Measurements from ENCODE around the gene SAMD1. TPM values are rescaled to one million over a fixed set of nuclear protein-coding genes. Genes with fewer than 3 reads are reported as not detected.

SAMD1 gene
- total RNA-seq, 1 donor from 2014 or later = 41.7 TPM

GRCh38 chr19:14058182-14059092 is 32.1 kb downstream of the SAMD1 start:
- DNase-seq (ENCODE audit: low read depth) (no peak), FAIRE-seq (no peak)
- no peak overlapping the region for H3K27ac Mint-ChIP-seq (ENCODE audit: unreplicated experiment)
- H3K9me3 ChIP-seq (ENCODE audit: insufficient read depth, low read depth, low read length) = no peaks in the 10 kb centered on the region
- no peak overlapping the region for H3K4me3 ChIP-seq (ENCODE audit: insufficient read depth, low read depth, low read length)
- no peaks in the 10 kb centered on the region for H3K79me2 ChIP-seq (ENCODE audit: insufficient read depth, low read length)
- TF ChIP-seq CTCF (IDR thresholded peaks at IDR 0.05; ENCODE audit: insufficient read depth, low read depth, low read length) (no peak), EZH2 (IDR thresholded peaks at IDR 0.05; ENCODE audit: insufficient read depth, low read length) (no peak)
- peak overlapping the region; percentile 34 for H2AFZ ChIP-seq (ENCODE audit: low read depth, low read length)
- peaks cover 46% of the 10 kb centered on the region for H3K27me3 Mint-ChIP-seq (ENCODE audit: low read depth, unreplicated experiment)
- no peaks in the 10 kb centered on the region for H3K36me3 ChIP-seq (ENCODE audit: insufficient read depth, low read length)
- peak overlapping the region; percentile 31 for H3K9ac ChIP-seq (ENCODE audit: low read length)
- peaks cover 1% of the 10 kb centered on the region for H3K9me3 Mint-ChIP-seq (ENCODE audit: unreplicated experiment)
- H3K36me3 Mint-ChIP-seq (ENCODE audit: low read depth, unreplicated experiment) = no peaks in the 10 kb centered on the region
- peaks cover 18% of the 10 kb centered on the region for H3K27me3 ChIP-seq (ENCODE audit: insufficient read depth, low read length)
- H3K27ac ChIP-seq (ENCODE audit: low read depth, low read length) = no peak overlapping the region
- H3K4me2 ChIP-seq (ENCODE audit: low read length) = peak overlapping the region; percentile 80
- H3K4me1 ChIP-seq (ENCODE audit: insufficient read depth, low read length) = peaks cover 3% of the 10 kb centered on the region
- peak overlapping the region; percentile 14 for H3K4me3 Mint-ChIP-seq (ENCODE audit: unreplicated experiment)
- no peaks in the 10 kb centered on the region for H3K4me1 Mint-ChIP-seq (ENCODE audit: low read depth, unreplicated experiment)
- H4K20me1 ChIP-seq (ENCODE audit: insufficient read depth, low read length) = no peaks in the 10 kb centered on the region

GRCh38 chr19:14056741-14057356 is 33.7 kb downstream of the SAMD1 start:
- no peaks in the 10 kb centered on the region for H3K4me1 Mint-ChIP-seq (ENCODE audit: low read depth, unreplicated experiment)
- no peak overlapping the region for H3K27ac ChIP-seq (ENCODE audit: low read depth, low read length)
- H3K9me3 ChIP-seq (ENCODE audit: insufficient read depth, low read depth, low read length) = peaks cover 3% of the 10 kb centered on the region
- no peak overlapping the region for H3K27ac Mint-ChIP-seq (ENCODE audit: unreplicated experiment)
- H3K9me3 Mint-ChIP-seq (ENCODE audit: unreplicated experiment) = peaks cover 1% of the 10 kb centered on the region
- no peak for FAIRE-seq
- H3K4me1 ChIP-seq (ENCODE audit: insufficient read depth, low read length) = peaks cover 3% of the 10 kb centered on the region
- H3K9ac ChIP-seq (ENCODE audit: low read length) = no peak overlapping the region
- no peaks in the 10 kb centered on the region for H4K20me1 ChIP-seq (ENCODE audit: insufficient read depth, low read length)
- no peak overlapping the region for H3K4me3 ChIP-seq (ENCODE audit: insufficient read depth, low read depth, low read length)
- H3K36me3 ChIP-seq (ENCODE audit: insufficient read depth, low read length) = no peaks in the 10 kb centered on the region
- peak overlapping the region; percentile 29 for H3K4me3 Mint-ChIP-seq (ENCODE audit: unreplicated experiment)
- peak overlapping the region; percentile 80 for H3K4me2 ChIP-seq (ENCODE audit: low read length)
- H3K27me3 ChIP-seq (ENCODE audit: insufficient read depth, low read length) = peaks cover 18% of the 10 kb centered on the region
- TF ChIP-seq EZH2 (IDR thresholded peaks at IDR 0.05; ENCODE audit: insufficient read depth, low read length) (no peak), CTCF (IDR thresholded peaks at IDR 0.05; ENCODE audit: insufficient read depth, low read depth, low read length) (no peak)
- H3K36me3 Mint-ChIP-seq (ENCODE audit: low read depth, unreplicated experiment) = peaks cover 4% of the 10 kb centered on the region
- no peak for DNase-seq (ENCODE audit: low read depth)
- H3K79me2 ChIP-seq (ENCODE audit: insufficient read depth, low read length) = no peaks in the 10 kb centered on the region
- H2AFZ ChIP-seq (ENCODE audit: low read depth, low read length) = no peak overlapping the region
- peaks cover 46% of the 10 kb centered on the region for H3K27me3 Mint-ChIP-seq (ENCODE audit: low read depth, unreplicated experiment)

Measured in astrocyte (in vitro differentiated cells and primary cell).